GM21360 (cell line): ENCODE results near the gene UBL4A.
"Not testable (repeated sequence)": the region's sequence is repeated elsewhere in the genome, so short reads cannot be mapped to it uniquely, and the experiment has no call there.

Experiments used
- ATAC-seq: cut with Tn5 transposase; IDR thresholded peaks from one replicate; pipeline ENCODE4 v1.9.1; 2021; ENCODE audit warnings: mild to moderate bottlenecking, moderate library complexity; ENCODE audit not compliant: unreplicated experiment

Gene UBL4A

DNA sequence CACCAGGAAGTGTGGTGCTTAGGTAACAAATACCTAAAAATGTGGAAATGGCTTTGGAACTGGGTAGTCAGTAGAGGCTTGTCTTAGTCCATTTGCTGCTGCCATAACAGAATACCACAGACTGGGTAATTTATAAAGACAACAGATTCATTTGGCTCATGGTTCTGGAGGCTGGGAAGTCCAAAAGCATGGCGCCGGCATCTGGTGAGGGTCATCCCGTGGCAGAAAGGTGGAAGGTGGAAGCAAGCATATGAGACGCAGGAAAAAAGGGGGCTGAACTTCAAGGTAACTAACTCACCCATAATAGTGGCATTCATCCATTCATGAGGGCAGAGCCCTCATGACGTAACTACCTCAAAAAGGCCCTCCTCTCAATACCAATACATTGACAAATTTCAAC, 23.0 kb upstream of the UBL4A start:
- ATAC-seq: no peak

DNA sequence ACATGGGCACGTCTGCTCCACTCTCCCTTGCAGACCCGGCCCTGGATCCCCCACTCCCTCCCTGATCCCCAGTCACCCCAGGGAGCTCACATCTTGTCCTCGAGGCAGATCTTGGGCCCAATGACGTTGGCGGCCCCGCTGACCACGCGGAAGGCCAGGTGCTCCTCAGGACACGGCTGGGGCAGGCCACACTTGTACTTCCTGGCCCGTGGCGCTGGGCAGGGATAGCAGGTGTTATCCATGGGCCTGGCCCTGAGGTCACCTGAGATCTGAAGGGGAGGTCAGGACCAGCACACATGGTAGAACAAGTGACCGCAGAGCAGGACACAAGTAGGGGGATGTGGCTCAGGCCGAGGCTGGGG, 21.9 kb upstream of the UBL4A start:
- no peak for ATAC-seq

DNA sequence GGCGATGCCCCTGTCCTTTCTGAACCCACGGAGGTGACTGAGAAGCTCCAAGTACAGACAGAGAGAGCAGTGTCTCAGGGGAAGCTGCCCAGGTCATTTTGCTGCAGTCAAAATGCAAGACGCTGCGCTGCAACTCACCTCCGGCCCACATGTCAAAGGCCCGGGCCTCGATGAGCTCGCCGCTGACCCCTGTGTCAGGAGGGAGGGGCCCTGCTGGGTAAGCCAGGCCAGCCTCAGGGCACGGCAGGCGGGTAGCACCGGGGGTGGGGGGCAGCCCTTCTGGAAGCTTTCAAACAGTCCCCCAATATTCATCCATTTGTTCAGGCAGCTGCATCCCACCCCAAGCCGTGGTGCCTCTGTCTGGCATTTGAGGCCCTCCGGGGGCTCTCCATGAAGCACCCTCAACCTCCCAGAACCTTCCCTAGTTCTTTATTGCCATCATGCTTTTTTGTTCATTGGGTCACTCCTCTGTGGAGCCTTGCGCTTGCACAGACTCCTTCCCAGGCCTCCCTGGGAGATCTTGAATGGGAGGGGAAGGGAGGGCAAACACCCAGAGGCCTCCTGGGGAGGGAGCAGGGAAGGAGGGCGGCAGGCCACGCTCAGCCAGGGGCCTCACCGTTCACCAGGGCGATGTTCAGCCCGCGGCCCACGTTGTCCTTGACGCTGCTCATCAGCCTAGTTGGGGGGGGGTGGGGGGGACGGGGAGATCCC, 21.4 kb upstream of the UBL4A start:
- no peak for ATAC-seq

DNA sequence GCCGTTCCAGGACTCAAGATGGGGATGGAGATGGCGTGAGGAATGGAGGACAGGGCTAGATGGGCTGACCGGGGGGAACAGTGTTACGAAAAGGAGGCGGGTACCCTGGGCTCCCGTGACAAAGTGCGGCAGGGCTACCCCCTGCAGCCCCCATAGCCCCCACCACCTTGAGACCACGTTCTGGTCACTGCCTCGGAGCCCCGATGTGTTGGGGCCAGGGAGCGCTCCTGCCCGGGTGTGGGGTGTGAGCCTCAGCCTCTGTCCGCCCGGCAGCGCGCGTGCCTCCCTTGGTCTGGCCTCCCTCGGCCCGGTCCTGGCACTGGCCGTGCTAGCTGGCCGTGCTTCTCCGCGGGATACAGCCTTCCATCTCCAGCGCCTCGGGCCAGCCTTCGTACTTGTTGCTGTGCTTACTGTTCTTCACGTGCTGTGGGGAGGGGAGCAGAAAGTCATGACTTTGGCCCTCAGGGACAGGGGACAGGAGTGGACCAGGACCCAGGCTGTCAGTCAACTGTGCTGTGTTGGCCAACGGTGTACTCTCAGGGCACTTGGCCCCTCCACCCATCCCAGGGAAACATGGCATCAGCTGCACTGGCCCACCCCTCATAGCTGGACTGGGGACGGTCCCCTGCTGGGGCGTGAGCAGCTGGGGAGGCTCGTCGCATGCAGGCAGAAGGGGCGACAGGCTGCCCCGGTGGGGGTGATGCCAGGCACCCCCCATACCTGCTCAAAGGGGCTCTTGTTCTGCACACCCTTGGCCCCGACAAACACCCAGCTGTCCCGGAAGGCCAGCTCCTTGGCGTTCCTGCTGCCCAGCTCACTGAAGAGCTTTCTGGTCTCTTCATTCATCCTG, 20.3 kb upstream of the UBL4A start:
- ATAC-seq: no peak

DNA sequence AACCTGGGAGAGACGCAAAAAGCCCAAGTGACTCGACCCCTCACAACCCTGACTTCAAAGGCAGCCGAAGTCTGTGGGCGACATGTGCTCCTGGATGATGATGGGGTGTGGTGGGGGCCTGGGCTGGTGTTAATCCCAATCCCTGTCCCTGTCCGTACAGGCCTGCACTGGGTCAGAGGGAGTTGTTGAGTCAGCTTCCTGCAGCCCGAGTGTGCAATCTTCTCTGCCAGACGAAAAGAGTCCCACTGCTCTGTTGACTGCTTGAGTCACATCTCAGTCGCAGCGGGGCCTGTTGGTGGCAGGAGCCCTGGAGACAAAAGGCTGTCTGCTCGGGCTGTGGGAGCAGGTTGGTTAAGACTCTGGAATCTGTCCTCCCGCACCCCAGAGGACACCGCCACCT, 19.3 kb upstream of the UBL4A start:
- no peak for ATAC-seq

DNA sequence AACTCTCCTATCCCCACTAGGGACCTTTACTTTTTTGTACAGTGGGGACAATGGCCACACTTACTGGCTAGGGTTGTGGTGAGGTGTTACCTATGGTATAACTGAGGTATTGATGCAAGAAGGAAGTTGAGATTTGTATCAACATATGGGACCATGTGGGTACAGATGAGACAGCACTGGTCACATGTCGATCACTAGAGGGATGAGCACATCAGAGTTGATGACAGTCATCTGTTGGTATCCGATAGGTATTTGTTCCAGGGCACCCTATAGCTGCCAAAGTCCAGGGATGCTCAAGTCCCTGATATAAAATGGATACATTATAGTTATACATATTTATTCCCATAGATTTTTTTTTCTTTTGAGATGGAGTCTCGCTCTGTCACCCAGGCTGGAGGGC, 16.6 kb upstream of the UBL4A start:
- no peak for ATAC-seq

DNA sequence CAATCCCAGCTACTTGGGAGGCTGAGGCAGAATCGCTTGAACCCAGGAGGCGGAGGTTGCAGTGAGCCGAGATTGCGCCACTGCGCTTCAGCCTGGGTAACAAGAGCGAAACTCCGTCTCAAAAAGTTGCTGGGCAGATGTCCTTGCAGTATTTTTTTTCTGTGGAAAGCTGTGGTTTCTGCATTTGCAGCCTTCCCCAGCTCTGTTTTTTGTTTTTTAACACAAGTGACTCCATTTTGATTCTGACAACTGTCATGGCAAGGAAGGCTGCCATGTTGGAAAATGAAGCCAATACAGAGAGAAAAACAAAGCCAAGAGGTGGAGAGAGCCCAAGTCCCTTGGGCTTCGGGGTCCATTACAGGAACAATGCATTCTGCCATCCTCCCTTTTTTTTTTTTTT, 15.7 kb upstream of the UBL4A start:
- ATAC-seq: no peak

DNA sequence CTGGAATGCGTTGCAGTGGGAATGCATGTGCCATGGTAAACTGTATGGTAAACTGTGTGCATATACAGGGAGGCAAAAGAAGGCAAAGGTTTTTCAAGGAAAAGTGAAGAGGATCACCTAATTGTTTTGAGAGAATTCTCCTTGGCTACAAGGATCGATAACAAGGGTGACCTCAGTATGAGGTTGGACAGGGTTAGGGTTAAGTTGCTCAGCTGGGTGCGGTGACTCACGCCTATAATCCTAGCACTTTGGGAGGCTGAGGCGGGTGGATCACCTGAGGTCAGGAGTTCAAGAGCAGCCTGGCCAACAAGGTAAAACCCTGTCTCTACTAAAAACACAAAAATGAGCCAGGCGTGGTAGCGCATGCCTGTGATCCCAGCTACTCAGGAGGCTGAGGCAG, 15.0 kb upstream of the UBL4A start:
- ATAC-seq: not testable (repeated sequence)

DNA sequence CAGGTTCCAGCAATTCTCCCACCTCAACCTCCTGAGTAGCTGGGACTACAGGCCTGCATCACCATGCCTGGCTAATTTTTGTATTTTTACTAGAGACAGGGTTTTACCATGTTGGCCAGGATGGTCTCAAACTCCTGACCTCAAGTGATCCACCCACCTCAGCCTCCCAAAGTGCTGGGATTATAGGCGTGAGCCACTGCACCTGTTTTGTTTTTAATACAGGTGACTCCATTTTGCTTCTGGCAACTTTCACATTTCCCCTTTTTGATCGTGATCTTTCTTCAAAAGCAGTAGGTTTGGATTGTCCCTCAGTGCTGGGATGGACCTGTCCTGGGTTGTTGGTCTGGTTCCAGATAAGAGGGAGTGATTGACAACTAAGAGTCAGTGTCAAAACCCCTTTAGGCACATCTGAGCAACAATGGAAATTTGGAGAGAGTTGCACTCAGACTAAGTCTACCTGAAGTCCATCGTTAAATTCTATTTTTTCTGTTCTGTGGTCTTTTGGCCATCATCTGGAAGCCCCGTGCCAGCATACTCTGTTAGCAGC, 10.2 kb upstream of the UBL4A start:
- not testable (repeated sequence) for ATAC-seq

DNA sequence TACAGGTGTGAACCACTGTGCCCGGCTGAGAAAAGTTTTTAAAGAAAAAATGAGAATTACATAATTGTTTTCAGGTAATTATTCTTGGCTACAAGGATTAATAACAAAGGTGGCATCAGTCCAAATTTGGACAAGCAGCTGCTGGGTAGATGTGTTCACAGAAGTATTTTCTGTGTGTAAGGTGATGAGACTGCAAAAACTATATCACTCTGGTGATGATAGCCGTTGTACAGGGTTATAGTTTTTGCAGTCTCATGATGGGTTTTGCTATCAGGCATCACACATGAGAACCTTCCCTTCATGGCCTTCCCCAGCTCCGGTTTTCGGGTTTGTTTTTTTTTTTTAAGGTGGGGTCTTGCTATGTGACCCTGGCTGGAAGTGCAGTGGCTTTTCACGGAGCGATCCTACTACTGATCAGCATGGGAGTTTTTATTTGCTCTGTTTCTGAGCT, 9.1 kb upstream of the UBL4A start:
- no peak for ATAC-seq

DNA sequence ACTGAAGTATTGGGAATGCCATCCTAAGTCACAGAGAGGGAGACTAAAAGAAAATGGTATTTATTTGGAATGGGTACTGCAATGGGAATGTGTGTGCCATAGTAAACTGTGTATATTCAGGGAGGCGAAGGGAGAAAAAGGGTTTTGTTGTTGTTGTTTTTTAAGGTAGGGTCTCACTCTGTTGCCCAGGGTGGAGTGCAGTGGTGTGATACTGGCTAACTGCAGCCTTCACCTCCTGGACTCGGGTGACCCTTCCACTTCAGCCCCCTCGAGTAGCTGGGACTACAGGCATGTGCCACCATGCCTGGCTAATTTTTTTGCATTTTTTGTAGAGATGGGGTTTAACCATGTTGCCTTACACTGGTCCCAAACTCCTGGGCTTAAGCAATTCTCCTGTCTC, 8.3 kb upstream of the UBL4A start:
- no peak for ATAC-seq

DNA sequence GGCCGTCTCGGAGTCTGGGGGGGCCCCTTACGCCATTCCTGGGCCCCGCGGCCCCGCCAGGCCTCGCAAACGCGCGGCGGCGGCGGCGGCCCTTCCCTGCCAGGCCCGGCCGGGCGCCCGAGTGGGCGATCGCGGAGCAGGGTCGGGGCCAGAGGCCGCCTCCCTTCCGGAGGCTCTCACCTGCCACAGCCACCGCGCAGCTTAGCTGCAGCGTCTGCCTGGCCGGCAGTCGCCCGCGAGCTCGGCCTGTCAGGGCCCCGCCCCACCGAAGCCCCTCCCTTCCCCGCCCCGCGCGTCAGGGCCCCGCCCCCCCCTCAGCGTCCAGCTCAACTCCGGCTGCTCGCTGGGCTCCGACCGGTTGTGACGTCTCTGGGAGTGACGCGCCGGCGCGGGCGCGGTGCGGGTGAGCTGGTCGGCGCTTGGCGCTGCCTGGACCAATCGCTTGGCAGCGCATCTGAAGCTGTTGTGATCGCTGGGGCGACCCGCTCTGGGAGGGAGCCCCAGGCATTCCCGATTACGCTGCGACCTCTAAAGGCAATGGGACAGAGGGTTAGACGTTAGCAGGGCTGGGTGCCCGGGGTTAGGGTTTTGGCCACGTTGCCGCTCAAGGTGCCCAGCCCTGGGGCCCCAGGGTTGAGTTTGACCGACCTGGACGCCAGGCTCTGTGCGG, 4.1 kb upstream of the UBL4A start, which contains the start of gene SLC10A3:
TSS of gene SLC10A3 (minus strand) at position 216 of the 670 bp plus-strand sequence. CDS start 1,689 bp downstream, outside the sequence.
- peak; percentile 79 for ATAC-seq

DNA sequence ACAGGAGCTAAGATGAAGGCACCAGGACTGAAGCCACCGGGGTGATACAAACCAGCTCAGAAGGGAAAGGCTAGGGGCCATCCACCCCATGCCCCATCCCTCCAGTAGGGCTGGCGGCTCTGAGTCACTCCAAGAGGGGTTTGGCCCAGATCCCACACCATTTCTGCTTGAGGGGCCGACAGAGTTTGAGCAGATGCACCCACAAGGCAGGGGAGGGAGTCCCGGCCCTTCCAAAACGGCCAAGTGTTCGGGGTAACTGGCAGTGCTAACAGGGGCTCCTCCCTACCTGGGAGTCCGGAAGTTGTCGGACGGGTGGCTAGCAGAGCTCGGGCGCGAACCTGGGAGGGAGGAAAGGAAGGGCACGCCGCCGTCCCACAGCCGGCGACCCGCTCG, 3.6 kb upstream of the UBL4A start:
- ATAC-seq: peak; percentile 10

DNA sequence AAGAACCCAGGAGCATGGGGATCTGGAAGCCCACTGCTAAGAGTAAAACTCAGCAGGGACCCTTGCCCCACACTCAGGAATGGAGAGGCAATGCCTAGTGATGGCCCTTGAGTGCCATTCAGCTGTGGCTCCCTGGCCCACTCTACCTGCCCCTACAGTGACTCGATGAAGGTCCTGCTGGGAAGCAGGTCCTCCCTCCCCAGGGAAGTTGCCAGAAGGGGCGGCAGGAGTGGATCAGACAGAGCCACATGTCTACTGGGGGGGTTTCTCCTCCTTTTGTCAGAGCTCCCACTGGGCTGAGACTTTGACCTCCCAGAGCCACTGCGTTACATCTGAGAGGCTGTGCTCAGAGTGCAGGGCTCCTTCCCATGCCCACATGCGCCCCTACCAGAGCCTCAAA, 2.8 kb upstream of the UBL4A start:
- no peak for ATAC-seq

DNA sequence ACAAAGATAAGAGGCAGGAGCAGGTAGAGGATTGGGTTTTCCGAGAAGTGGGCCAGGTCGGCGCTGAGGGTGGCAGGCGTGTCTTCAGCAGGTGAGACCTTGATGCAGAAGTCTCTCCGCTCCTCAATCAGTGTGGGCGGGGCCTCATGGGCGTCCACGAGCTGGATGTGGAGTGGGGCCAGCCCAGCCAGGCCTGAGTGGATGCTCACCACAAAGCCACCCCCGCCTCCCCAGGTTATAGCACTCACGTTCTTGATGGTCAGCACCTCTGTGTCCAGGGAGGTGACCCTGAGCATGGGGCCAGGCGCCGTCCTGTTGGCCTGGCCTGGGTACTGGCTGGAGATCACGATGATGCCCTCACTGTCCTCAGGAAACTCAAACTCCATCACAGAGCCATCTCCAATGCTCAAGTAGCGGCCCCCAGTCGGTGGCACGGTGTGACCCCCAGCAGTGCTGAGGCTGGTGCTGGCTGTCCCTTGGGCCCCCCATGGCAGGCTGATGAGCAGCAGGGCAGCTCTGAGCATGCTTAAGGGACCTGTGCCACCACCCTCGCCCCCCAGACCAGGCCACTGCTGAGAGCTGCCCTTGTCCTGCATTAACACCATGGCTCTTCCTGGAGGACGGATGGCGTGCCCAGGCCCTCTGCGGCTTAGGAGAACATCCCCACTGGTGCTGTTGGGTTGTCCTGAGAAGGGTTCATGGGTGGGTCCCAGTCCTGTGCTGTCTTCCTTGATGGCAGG, 2.1 kb upstream of the UBL4A start:
- ATAC-seq: no peak

DNA sequence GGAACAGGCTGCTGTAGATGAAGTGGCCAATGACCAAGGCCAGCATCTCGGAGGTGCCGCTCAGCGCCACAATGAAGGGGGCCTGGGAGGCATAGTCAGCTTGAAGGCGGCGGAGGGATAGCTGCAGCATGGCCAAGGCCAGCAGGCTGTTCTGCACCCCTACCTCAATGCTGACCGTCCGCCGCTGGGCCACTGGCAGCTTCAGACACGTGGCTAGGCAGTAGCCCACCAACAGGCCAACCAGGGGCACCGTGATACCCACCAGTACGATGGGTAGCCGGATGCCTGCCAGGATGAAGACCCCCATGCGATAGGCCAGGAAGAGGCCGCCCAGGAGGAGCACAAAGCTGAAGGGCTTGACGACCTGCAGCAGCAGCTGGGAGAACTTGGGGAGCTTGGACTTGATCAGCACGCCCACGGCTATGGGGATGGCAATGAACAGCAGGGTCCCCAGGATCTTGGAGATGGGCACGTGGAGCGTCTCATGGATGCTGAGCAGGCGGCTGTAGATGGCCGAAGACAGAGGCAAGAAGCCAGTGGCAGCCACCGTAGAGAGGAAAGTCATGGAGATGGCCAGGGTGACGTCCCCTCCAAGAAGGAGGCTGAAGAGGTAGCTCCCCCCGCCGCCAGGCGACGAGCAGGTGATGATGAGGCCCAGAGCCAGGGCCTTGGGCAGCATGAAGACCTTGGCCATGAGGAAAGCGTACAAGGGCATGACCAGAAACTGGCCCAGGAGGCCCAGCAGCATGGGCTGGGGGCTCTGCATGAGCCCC, 1.3 kb upstream of the UBL4A start:
- ATAC-seq: no peak

DNA sequence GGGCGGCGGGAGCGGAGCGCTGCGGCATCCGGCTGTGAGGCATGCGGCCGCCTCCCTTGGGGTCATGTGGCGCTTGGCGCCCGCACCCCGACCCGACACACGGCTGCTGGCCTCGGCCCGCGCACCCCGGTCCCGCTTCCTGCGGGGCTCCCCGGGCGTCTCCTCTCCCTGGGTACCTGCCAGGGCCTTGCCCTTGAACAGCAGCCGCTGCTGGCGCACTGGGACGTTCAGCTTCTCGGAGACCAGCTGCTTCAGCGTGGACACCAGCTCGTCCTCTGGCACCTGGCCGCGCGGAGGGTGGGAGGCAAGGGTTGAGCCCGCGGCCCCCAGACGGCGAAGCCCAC, 391 bp downstream of the UBL4A start:
- ATAC-seq: no peak

DNA sequence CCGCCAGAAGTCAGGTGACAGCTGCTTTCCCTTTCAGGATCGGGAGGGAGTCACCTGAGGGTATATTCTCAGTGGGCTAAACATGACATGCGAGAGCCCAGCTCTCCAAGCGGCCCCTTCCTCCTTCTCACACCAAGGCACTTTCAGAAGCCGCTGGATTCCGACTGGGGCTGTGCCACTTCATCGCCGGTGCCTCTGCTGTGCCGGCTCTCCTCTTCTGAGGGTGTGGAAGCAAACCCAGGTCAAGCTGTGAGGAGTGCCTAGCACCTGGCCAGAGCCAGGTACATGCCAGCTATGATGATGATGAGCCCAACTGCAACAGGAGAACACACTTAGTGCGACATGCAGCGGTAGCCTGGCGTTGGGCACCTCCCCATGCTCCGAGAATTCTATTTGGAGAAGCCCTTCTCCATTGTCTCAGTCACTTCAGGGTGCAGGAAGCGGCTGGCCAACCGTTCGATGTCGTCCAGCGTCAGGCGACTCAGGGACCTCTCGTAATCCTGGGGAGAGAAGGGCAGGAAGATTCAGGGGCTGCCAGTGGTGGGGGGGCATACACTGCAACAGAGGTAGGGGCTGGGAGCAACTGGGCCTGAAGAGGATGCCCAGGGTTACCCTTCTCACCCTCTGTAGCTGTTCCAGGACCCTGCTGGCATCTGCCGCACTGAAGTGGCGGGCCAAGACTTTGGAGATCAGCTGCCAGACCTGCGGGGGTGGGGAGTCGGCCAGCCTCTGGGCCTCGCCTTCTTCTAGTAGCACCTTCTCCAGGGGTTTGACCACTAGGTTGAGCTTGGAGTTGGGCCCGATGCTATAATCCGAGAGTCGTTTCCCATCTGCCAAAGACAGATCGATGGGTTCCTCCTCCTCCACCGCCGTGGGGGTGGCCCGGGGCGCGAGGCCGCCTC, 1.0 kb downstream of the UBL4A start:
- no peak for ATAC-seq
